ENCODE measurements around the gene GBGT1.

The GBGT1 gene

DNA sequence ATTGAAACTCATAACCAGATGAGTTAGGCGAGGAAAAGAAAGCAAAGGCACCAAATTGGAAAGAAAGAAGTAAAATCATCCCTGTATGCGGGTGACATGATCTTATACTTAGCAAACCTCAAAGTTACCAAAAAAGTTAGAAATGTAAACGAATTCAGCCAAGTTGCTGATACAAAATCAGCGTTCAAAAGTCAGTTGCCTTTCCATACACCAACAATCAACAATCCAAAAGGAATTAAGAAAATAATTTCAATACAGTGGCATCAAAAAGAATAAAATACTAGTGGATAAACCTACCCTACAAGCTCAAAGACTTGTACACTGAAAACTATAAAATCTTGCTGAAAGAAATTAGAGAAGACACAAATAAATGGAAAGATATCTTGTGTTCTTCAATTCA is 30.9 kb upstream of the GBGT1 start:
- no peak for DNase-seq (ENCODE audit: low spot score)
- in situ Hi-C loops (cut with MboI; ENCODE audit: low pct_unique_long_range_greater_than_20kb, low sequenced_read_pairs, unreplicated experiment): no loop called here
- TF ChIP-seq, protein P1, sequence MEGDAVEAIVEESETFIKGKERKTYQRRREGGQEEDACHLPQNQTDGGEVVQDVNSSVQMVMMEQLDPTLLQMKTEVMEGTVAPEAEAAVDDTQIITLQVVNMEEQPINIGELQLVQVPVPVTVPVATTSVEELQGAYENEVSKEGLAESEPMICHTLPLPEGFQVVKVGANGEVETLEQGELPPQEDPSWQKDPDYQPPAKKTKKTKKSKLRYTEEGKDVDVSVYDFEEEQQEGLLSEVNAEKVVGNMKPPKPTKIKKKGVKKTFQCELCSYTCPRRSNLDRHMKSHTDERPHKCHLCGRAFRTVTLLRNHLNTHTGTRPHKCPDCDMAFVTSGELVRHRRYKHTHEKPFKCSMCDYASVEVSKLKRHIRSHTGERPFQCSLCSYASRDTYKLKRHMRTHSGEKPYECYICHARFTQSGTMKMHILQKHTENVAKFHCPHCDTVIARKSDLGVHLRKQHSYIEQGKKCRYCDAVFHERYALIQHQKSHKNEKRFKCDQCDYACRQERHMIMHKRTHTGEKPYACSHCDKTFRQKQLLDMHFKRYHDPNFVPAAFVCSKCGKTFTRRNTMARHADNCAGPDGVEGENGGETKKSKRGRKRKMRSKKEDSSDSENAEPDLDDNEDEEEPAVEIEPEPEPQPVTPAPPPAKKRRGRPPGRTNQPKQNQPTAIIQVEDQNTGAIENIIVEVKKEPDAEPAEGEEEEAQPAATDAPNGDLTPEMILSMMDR (IDR thresholded peaks at IDR 0.05; ENCODE audit: extremely low read depth, insufficient read depth, missing control alignments): no peak

- in situ Hi-C loops (cut with MboI; ENCODE audit: low pct_unique_long_range_greater_than_20kb, low sequenced_read_pairs, unreplicated experiment): no loop called here
- TF ChIP-seq, protein P1 (IDR thresholded peaks at IDR 0.05; ENCODE audit: extremely low read depth, insufficient read depth, missing control alignments): no peak
- DNase-seq (ENCODE audit: low spot score): no peak
Observed at GRCh38 chr9:133191989-133192388, 28.3 kb upstream of the GBGT1 start.

- TF ChIP-seq, protein P1 (IDR thresholded peaks at IDR 0.05; ENCODE audit: extremely low read depth, insufficient read depth, missing control alignments): no peak
- in situ Hi-C loops (cut with MboI; ENCODE audit: low pct_unique_long_range_greater_than_20kb, low sequenced_read_pairs, unreplicated experiment): loop anchor here (10.0 kb wide), 1 partner anchor 295 kb away; no protein-coding TSS in a partner anchor
- no peak for DNase-seq (ENCODE audit: low spot score)
Observed at GRCh38 chr9:133189826-133190225, 26.1 kb upstream of the GBGT1 start.

GRCh38 chr9:133188843-133189180 is 25.1 kb upstream of the GBGT1 start:
- no peak for DNase-seq (ENCODE audit: low spot score)
- in situ Hi-C loops (cut with MboI; ENCODE audit: low pct_unique_long_range_greater_than_20kb, low sequenced_read_pairs, unreplicated experiment): loop anchor here (10.0 kb wide), 1 partner anchor 296 kb away; no protein-coding TSS in a partner anchor
- TF ChIP-seq, protein P1 (IDR thresholded peaks at IDR 0.05; ENCODE audit: extremely low read depth, insufficient read depth, missing control alignments): no peak

DNA sequence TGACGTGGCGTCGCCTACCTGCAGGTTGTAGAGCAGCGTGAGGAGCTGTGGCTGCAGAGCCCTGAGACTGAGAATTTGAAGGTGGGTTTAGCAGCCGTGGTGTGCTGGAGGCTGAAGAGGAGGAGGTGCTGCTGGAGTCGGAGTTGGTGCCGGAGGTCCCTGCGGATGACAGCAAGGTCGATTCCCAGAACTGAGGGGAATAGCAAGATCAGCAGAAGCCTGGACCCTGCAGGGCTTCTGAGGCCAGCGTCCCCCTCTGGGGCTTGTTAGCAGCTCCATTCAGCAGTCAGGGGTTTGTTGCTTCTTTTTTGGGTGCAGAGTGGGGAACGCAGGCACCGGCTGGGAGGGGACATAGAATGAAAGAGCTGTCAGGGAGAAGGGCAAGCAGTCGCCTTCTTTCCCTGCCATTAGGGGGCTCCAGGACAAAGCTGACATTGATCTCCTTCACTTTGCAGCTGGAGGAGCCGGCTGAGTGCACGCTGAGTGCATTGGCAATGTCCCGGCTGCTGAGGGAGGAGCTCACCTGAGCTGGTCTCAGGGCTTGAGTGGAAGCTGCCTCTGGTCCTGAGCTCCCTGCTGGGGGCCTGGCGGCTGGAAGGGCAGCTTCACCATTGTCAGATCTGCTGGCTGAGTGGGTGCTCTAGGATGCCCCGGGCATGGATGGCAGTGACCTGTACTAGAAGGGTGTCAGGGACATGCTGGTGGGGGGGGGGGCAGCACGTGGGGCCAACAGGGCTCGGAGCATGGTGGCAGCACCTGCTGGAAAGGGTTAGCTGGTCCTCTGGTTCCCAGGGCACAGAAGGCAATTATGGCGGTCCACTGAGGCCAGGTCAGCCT is 24.5 kb upstream of the GBGT1 start:
- TF ChIP-seq, protein P1 (IDR thresholded peaks at IDR 0.05; ENCODE audit: extremely low read depth, insufficient read depth, missing control alignments): peak; percentile 5
- in situ Hi-C loops (cut with MboI; ENCODE audit: low pct_unique_long_range_greater_than_20kb, low sequenced_read_pairs, unreplicated experiment): loop anchor here (10.0 kb wide), 1 partner anchor 297 kb away; no protein-coding TSS in a partner anchor
- no peak for DNase-seq (ENCODE audit: low spot score)

- DNase-seq (ENCODE audit: low spot score): no peak
- in situ Hi-C loops (cut with MboI; ENCODE audit: low pct_unique_long_range_greater_than_20kb, low sequenced_read_pairs, unreplicated experiment): loop anchor here (10.0 kb wide), 1 partner anchor 297 kb away; no protein-coding TSS in a partner anchor
- TF ChIP-seq, protein P1 (IDR thresholded peaks at IDR 0.05; ENCODE audit: extremely low read depth, insufficient read depth, missing control alignments): no peak
Observed at GRCh38 chr9:133187561-133188005, 23.9 kb upstream of the GBGT1 start.

Data from GM13977 (cell line).